HepG2 (cell line): ENCODE measurements around the gene MRPL38. TPM values are rescaled to one million over a fixed set of nuclear protein-coding genes. Genes with fewer than 3 reads are reported as not detected.
A peak's percentile ranks its signal among the peaks of the same experiment; 100 is the strongest.

ENCODE experiments used
- NFE2 ChIP-seq: sonication (generic); formaldehyde crosslinking; IDR thresholded peaks from 2 replicates; pipeline ENCODE4 v1.4.0; 2020; ENCODE audit warnings: missing genetic modification reagents
- NKX3-1 ChIP-seq: sonication (generic); formaldehyde crosslinking; IDR thresholded peaks from 2 replicates; pipeline ENCODE4 v1.5.0; 2020; ENCODE audit warnings: missing genetic modification reagents
- STAG1 ChIP-seq: sonication (generic); formaldehyde crosslinking; IDR thresholded peaks from 2 replicates; pipeline ENCODE4 v1.4.0; 2020; ENCODE audit warnings: missing genetic modification reagents
- TOE1 ChIP-seq: sonication (generic); formaldehyde crosslinking; IDR thresholded peaks from 2 replicates; pipeline ENCODE4 v1.4.0; 2020; ENCODE audit warnings: mild to moderate bottlenecking, missing genetic modification reagents
- ZNF10 ChIP-seq: sonication (generic); formaldehyde crosslinking; IDR thresholded peaks from 2 replicates; pipeline ENCODE4 v1.4.0; 2020; ENCODE audit warnings: mild to moderate bottlenecking, low read depth, missing genetic modification reagents, borderline replicate concordance
- ZNF143 ChIP-seq: sonication (generic); formaldehyde crosslinking; IDR thresholded peaks from 2 replicates; pipeline ENCODE4 v1.4.0; 2020; ENCODE audit warnings: missing genetic modification reagents
- ZNF260 ChIP-seq: sonication (generic); formaldehyde crosslinking; IDR thresholded peaks from 2 replicates; pipeline ENCODE4 v1.4.0; 2020; ENCODE audit warnings: missing genetic modification reagents, low read depth, mild to moderate bottlenecking, borderline replicate concordance
- ZNF563 ChIP-seq: sonication (generic); formaldehyde crosslinking; IDR thresholded peaks from 2 replicates; pipeline ENCODE4 v1.8.0; 2022; ENCODE audit warnings: mild to moderate bottlenecking, moderate library complexity, missing genetic modification reagents
- ZNF564 ChIP-seq: sonication (generic); formaldehyde crosslinking; IDR thresholded peaks from 2 replicates; pipeline ENCODE4 v1.8.1; 2023; ENCODE audit warnings: mild to moderate bottlenecking, missing genetic modification reagents
- ZNF878 ChIP-seq: sonication (generic); formaldehyde crosslinking; IDR thresholded peaks from 2 replicates; pipeline ENCODE4 v1.8.1; 2023; ENCODE audit warnings: mild to moderate bottlenecking, missing genetic modification reagents, moderate library complexity
- ZSCAN21 ChIP-seq: sonication (generic); formaldehyde crosslinking; IDR thresholded peaks from 2 replicates; pipeline ENCODE4 v1.8.0; 2022; ENCODE audit warnings: mild to moderate bottlenecking, missing genetic modification reagents, moderate library complexity, borderline replicate concordance
- polyA plus RNA-seq, 8 experiments: library from polyadenylated mRNA; depleted of rRNA in 3 of 8; stranded (reverse) in 7 of 8; unstranded in 1 of 8; fragments of >200 nt; fragmentation: Illumina TruSeq in 4 of 8; extraction: Trizol in 4 of 8; gene quantifications; 2 replicates each; pipeline versions ENCODE4 v1.2.1 to v1.2.3, GENCODE V29; 2011 to 2016; ENCODE audit warnings: low read depth in 4 of 8, missing spikeins in 1 of 8, mixed read lengths in 1 of 8; ENCODE audit not compliant: insufficient read depth in 1 of 8
- total RNA-seq, 5 experiments: library from RNA; depleted of rRNA; stranded (reverse); fragments of >200 nt; fragmentation: Illumina TruSeq; extraction: Trizol; gene quantifications; 2 replicates each; pipeline ENCODE4 v1.2.3, GENCODE V29; 2016; ENCODE audit warnings: low read depth in 1 of 5
- TF ChIP-seq, protein P1 (sequence below): sonication (generic); formaldehyde crosslinking; IDR thresholded peaks from 2 replicates; pipeline ENCODE4 v1.4.0; 2020; ENCODE audit warnings: mild to moderate bottlenecking, missing genetic modification reagents
- TF ChIP-seq, protein P2 (sequence below): fragments of 450-650 bp; IDR thresholded peaks from 2 replicates; pipeline ENCODE4 v1.6.1; 2017
- TF ChIP-seq, protein P3 (sequence below): sonication (generic); formaldehyde crosslinking; IDR thresholded peaks from 2 replicates; pipeline ENCODE4 v1.4.0; 2020; ENCODE audit warnings: low read depth, mild to moderate bottlenecking, missing genetic modification reagents
- TF ChIP-seq, protein P4 (sequence below): sonication (generic); formaldehyde crosslinking; IDR thresholded peaks from 2 replicates; pipeline ENCODE4 v1.8.0; 2022; ENCODE audit warnings: missing genetic modification reagents, low read depth, mild to moderate bottlenecking, borderline replicate concordance
- TF ChIP-seq, protein P5 (sequence below): IDR thresholded peaks from 2 replicates; pipeline ENCODE4 v1.4.0; 2020; ENCODE audit warnings: mild to moderate bottlenecking, missing genetic modification reagents

MRPL38 gene
- total and polyA plus RNA-seq, 2 of the 13 experiments (the other 11 are each of a cell fraction or from before 2014, with no cell fraction given) = 83.7 to 125 TPM

DNA sequence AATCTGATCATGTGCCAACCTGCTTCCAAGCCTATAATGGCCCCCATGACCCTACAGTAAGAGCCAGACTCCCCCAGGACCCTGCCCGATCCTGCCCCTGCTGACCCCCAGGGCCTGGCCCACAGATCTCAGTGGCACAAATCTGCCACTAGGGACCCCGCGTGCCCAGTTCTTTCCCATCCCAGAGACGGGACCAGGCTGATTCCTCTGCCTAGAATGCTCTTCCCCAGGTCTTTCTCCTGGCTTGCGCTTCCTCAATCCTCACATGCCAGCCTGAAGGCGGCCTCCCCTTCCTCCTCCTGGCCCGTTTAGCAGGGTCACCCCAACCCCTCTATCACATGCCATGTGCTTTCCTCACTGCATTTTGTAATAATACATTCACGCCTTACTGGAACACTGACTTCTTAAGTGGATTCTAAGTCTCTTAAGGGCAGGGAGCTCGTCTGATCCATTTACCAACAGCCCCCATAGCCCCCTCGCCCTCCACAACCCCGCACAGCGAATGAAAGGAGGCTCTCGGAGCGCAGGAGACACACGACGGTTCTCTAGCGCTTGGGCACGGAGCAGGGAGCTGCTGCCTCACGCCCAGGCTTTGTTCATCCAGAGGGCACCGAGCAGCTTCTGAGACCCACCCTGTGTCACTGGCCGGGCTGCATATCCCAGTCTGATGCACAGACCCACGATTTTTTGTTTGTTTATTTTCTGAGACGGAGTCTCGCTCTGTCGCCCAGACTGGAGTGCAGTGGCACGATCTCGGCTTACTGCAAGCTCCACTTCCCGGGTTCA lies 9.1 kb downstream of the MRPL38 start (continued):
- TF ChIP-seq, protein P1, sequence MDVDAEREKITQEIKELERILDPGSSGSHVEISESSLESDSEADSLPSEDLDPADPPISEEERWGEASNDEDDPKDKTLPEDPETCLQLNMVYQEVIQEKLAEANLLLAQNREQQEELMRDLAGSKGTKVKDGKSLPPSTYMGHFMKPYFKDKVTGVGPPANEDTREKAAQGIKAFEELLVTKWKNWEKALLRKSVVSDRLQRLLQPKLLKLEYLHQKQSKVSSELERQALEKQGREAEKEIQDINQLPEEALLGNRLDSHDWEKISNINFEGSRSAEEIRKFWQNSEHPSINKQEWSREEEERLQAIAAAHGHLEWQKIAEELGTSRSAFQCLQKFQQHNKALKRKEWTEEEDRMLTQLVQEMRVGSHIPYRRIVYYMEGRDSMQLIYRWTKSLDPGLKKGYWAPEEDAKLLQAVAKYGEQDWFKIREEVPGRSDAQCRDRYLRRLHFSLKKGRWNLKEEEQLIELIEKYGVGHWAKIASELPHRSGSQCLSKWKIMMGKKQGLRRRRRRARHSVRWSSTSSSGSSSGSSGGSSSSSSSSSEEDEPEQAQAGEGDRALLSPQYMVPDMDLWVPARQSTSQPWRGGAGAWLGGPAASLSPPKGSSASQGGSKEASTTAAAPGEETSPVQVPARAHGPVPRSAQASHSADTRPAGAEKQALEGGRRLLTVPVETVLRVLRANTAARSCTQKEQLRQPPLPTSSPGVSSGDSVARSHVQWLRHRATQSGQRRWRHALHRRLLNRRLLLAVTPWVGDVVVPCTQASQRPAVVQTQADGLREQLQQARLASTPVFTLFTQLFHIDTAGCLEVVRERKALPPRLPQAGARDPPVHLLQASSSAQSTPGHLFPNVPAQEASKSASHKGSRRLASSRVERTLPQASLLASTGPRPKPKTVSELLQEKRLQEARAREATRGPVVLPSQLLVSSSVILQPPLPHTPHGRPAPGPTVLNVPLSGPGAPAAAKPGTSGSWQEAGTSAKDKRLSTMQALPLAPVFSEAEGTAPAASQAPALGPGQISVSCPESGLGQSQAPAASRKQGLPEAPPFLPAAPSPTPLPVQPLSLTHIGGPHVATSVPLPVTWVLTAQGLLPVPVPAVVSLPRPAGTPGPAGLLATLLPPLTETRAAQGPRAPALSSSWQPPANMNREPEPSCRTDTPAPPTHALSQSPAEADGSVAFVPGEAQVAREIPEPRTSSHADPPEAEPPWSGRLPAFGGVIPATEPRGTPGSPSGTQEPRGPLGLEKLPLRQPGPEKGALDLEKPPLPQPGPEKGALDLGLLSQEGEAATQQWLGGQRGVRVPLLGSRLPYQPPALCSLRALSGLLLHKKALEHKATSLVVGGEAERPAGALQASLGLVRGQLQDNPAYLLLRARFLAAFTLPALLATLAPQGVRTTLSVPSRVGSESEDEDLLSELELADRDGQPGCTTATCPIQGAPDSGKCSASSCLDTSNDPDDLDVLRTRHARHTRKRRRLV (CRISPR knock-in tag) = no peak
- 0 out of 2 replicates have a peak, but pooled peaks have one; percentile 36 for TF ChIP-seq ZNF260
- no peak for TF ChIP-seq ZNF143 (CRISPR knock-in tag)
- TF ChIP-seq STAG1 (CRISPR knock-in tag) = peak; percentile 21; the same call in 1 of the 2 replicates
- no peak; the same call in none of the 2 replicates for TF ChIP-seq ZSCAN21 (CRISPR knock-in tag)
- TF ChIP-seq NFE2 (CRISPR knock-in tag) = no peak
- no peak for TF ChIP-seq ZNF878
- TF ChIP-seq, protein P2, sequence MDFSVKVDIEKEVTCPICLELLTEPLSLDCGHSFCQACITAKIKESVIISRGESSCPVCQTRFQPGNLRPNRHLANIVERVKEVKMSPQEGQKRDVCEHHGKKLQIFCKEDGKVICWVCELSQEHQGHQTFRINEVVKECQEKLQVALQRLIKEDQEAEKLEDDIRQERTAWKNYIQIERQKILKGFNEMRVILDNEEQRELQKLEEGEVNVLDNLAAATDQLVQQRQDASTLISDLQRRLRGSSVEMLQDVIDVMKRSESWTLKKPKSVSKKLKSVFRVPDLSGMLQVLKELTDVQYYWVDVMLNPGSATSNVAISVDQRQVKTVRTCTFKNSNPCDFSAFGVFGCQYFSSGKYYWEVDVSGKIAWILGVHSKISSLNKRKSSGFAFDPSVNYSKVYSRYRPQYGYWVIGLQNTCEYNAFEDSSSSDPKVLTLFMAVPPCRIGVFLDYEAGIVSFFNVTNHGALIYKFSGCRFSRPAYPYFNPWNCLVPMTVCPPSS = no peak
- no peak for TF ChIP-seq TOE1 (CRISPR knock-in tag)
- no peak for TF ChIP-seq ZNF563 (CRISPR knock-in tag)
- TF ChIP-seq, protein P3, sequence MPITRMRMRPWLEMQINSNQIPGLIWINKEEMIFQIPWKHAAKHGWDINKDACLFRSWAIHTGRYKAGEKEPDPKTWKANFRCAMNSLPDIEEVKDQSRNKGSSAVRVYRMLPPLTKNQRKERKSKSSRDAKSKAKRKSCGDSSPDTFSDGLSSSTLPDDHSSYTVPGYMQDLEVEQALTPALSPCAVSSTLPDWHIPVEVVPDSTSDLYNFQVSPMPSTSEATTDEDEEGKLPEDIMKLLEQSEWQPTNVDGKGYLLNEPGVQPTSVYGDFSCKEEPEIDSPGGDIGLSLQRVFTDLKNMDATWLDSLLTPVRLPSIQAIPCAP (CRISPR knock-in tag) = no peak
- TF ChIP-seq, protein P4, sequence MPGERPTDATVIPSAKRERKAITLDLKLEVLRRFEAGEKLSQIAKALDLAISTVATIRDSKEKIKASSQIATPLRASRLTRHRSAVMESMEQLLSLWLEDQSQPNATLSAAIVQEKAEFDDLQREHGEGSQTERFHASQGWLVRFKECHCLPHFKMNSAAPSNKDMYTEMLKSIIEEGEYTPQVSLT (CRISPR knock-in tag) = no peak
- no peak for TF ChIP-seq ZNF10 (CRISPR knock-in tag)
- TF ChIP-seq NKX3-1 (CRISPR knock-in tag) = no peak
- TF ChIP-seq ZNF564 (CRISPR knock-in tag) = no peak
- TF ChIP-seq, protein P5, sequence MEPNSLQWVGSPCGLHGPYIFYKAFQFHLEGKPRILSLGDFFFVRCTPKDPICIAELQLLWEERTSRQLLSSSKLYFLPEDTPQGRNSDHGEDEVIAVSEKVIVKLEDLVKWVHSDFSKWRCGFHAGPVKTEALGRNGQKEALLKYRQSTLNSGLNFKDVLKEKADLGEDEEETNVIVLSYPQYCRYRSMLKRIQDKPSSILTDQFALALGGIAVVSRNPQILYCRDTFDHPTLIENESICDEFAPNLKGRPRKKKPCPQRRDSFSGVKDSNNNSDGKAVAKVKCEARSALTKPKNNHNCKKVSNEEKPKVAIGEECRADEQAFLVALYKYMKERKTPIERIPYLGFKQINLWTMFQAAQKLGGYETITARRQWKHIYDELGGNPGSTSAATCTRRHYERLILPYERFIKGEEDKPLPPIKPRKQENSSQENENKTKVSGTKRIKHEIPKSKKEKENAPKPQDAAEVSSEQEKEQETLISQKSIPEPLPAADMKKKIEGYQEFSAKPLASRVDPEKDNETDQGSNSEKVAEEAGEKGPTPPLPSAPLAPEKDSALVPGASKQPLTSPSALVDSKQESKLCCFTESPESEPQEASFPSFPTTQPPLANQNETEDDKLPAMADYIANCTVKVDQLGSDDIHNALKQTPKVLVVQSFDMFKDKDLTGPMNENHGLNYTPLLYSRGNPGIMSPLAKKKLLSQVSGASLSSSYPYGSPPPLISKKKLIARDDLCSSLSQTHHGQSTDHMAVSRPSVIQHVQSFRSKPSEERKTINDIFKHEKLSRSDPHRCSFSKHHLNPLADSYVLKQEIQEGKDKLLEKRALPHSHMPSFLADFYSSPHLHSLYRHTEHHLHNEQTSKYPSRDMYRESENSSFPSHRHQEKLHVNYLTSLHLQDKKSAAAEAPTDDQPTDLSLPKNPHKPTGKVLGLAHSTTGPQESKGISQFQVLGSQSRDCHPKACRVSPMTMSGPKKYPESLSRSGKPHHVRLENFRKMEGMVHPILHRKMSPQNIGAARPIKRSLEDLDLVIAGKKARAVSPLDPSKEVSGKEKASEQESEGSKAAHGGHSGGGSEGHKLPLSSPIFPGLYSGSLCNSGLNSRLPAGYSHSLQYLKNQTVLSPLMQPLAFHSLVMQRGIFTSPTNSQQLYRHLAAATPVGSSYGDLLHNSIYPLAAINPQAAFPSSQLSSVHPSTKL (CRISPR knock-in tag) = no peak; the same call in 1 of the 2 replicates
